ENCODE results near the gene RTN4. TPM values are rescaled to one million over a fixed set of nuclear protein-coding genes. Genes with fewer than 3 reads are reported as not detected.

Gene RTN4
- total and polyA plus RNA-seq, 10 donors = 55.2 to 215 (median 155) TPM

- no peak overlapping the region for H3K4me3 ChIP-seq
- H3K4me1 ChIP-seq = no peaks in the 10 kb centered on the region
- intact Hi-C loops (cut with DNase I; ENCODE audit: low total_unique reads) = no loop called here
- TF ChIP-seq POLR2A (IDR thresholded peaks at IDR 0.05) (no peak), CTCF (IDR thresholded peaks at IDR 0.05 in 8 of 11, conservative IDR thresholded peaks at IDR 0.05 in 3 of 11) (no peak), POLR2AphosphoS5 (IDR thresholded peaks at IDR 0.05) (no peak)
- no peaks in the 10 kb centered on the region for H3K27me3 ChIP-seq (replicated peaks in 1 of 7)
- H3K36me3 ChIP-seq = no peaks in the 10 kb centered on the region
- peak; percentile 60 for DNase-seq
- no peaks in the 10 kb centered on the region for H3K9me3 ChIP-seq
- no peak overlapping the region for H3K27ac ChIP-seq
- WGBS, 5 donors = 88 to 95% (median 94%) methylated on average over 13 to 18 of the region's 18 CpGs
Observed at GRCh38 chr2:54957321-54957999, 92.8 kb downstream of the RTN4 start.

- H3K27ac ChIP-seq = no peak overlapping the region
- no peak for DNase-seq
- no peak for TF ChIP-seq POLR2AphosphoS5 (IDR thresholded peaks at IDR 0.05)
- no peak for TF ChIP-seq CTCF (IDR thresholded peaks at IDR 0.05 in 8 of 11, conservative IDR thresholded peaks at IDR 0.05 in 3 of 11)
- TF ChIP-seq POLR2A (IDR thresholded peaks at IDR 0.05) = no peak
- no peaks in the 10 kb centered on the region for H3K36me3 ChIP-seq
- 88 to 94% (median 93%) methylated on average over 2 of the region's 2 CpGs for WGBS, 5 donors
- no peaks in the 10 kb centered on the region for H3K9me3 ChIP-seq
- H3K4me1 ChIP-seq = no peaks in the 10 kb centered on the region
- no peak overlapping the region for H3K4me3 ChIP-seq
- intact Hi-C loops (cut with DNase I; ENCODE audit: low total_unique reads) = no loop called here
- H3K27me3 ChIP-seq (replicated peaks in 1 of 7) = no peaks in the 10 kb centered on the region
Observed at GRCh38 chr2:54956111-54956627, 94.1 kb downstream of the RTN4 start.

GRCh38 chr2:54955358-54956110 is 94.7 kb downstream of the RTN4 start:
- WGBS, 5 donors = 58 to 72% (median 67%) methylated on average over 9 of the region's 9 CpGs
- TF ChIP-seq POLR2AphosphoS5 (IDR thresholded peaks at IDR 0.05) (no peak), POLR2A (IDR thresholded peaks at IDR 0.05) (no peak), CTCF (IDR thresholded peaks at IDR 0.05 in 8 of 11, conservative IDR thresholded peaks at IDR 0.05 in 3 of 11) (no peak)
- H3K9me3 ChIP-seq = no peaks in the 10 kb centered on the region
- H3K4me3 ChIP-seq = no peak overlapping the region
- no peak overlapping the region for H3K27ac ChIP-seq
- intact Hi-C loops (cut with DNase I; ENCODE audit: low total_unique reads) = no loop called here
- no peaks in the 10 kb centered on the region for H3K27me3 ChIP-seq (replicated peaks in 1 of 7)
- DNase-seq = no peak
- no peaks in the 10 kb centered on the region for H3K4me1 ChIP-seq
- no peaks in the 10 kb centered on the region for H3K36me3 ChIP-seq

- no peaks in the 10 kb centered on the region for H3K4me1 ChIP-seq
- no peak overlapping the region for H3K4me3 ChIP-seq
- WGBS, 5 donors = 88 to 100% (median 94%) methylated on average over 3 of the region's 3 CpGs
- H3K9me3 ChIP-seq = no peaks in the 10 kb centered on the region
- H3K27ac ChIP-seq = no peak overlapping the region
- intact Hi-C loops (cut with DNase I; ENCODE audit: low total_unique reads) = no loop called here
- TF ChIP-seq CTCF (IDR thresholded peaks at IDR 0.05 in 8 of 11, conservative IDR thresholded peaks at IDR 0.05 in 3 of 11) (no peak), POLR2AphosphoS5 (IDR thresholded peaks at IDR 0.05) (no peak), POLR2A (IDR thresholded peaks at IDR 0.05) (no peak)
- H3K27me3 ChIP-seq (replicated peaks in 1 of 7) = no peaks in the 10 kb centered on the region
- H3K36me3 ChIP-seq = no peaks in the 10 kb centered on the region
- DNase-seq = no peak
Observed at GRCh38 chr2:54954705-54955357, 95.4 kb downstream of the RTN4 start.

Data from spleen (tissue), 11 donors.